ENCODE results near the gene FOLR2. TPM values are rescaled to one million over a fixed set of nuclear protein-coding genes. Genes with fewer than 3 reads are reported as not detected.

FOLR2 gene
- total RNA-seq, 3 donors from 2014 or later (not counting 1 experiment from before 2014, with no cell fraction given): not detected

DNA sequence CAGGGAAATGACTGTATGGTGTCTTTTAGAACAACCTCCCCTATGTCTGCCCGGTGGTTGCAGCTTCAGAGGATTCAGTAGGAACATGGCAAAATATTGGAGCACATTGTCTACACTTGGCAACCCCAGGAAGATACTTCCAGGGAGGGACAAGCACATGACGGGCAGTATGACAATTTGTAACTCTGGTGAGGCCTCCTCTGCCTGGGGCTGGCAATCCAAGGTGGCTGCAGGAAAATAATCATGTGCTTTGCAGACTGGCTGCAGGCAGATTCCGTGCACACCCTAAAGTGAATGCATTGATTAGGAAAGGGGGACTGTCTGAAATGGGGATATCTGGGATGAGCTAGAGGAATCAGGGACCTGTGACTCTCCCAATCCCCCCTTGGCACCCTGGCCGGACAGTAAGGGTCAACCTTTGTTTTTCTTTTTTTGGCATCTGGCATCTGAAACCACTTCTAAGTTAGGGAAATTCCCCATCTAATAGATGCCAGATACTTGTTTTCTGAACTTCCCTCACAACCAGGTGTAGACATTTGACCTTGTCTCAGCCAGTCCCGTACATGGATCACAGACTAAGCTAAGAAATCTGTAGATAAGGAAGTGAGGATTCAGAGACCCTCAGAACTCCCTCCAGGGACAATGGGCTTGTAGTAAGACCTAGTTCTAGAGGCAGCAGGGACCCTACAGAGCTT lies 37.9 kb downstream of the FOLR2 start:
- Histone ChIP-seq H3K27ac (ENCODE audit: low read length) (no peak overlapping the region), H3K27me3 (ENCODE audit: control insufficient read depth, insufficient read depth, low read length) (no peaks in the 10 kb centered on the region), H3K4me1 (ENCODE audit: control insufficient read depth, insufficient read depth, low read length) (no peaks in the 10 kb centered on the region), H3K36me3 (ENCODE audit: control insufficient read depth, insufficient read depth, low read length) (no peaks in the 10 kb centered on the region), H3K4me3 (ENCODE audit: low read length) (no peak overlapping the region), H3K9me3 (ENCODE audit: control insufficient read depth, insufficient read depth, low read length) (no peaks in the 10 kb centered on the region)
- DNase-seq (no peak), ATAC-seq (no peak)
- Mint-ChIP-seq H3K36me3 (no peaks in the 10 kb centered on the region), H3K4me3 (no peak overlapping the region), H3K4me1 (no peaks in the 10 kb centered on the region), H3K9me3 (no peaks in the 10 kb centered on the region), H3K27ac (no peak overlapping the region), H3K27me3 (ENCODE audit: low read depth in 2 of 2) (peaks cover 5 to 8% of the 10 kb centered on the region in 2 donors)
- TF ChIP-seq, protein P1, sequence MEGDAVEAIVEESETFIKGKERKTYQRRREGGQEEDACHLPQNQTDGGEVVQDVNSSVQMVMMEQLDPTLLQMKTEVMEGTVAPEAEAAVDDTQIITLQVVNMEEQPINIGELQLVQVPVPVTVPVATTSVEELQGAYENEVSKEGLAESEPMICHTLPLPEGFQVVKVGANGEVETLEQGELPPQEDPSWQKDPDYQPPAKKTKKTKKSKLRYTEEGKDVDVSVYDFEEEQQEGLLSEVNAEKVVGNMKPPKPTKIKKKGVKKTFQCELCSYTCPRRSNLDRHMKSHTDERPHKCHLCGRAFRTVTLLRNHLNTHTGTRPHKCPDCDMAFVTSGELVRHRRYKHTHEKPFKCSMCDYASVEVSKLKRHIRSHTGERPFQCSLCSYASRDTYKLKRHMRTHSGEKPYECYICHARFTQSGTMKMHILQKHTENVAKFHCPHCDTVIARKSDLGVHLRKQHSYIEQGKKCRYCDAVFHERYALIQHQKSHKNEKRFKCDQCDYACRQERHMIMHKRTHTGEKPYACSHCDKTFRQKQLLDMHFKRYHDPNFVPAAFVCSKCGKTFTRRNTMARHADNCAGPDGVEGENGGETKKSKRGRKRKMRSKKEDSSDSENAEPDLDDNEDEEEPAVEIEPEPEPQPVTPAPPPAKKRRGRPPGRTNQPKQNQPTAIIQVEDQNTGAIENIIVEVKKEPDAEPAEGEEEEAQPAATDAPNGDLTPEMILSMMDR (IDR thresholded peaks at IDR 0.05): no peak
- intact Hi-C loops (cut with micrococcal nuclease): no loop called here
- WGBS (ENCODE audit: insufficient coverage): 76% methylated on average over 5 of the region's 5 CpGs

DNA sequence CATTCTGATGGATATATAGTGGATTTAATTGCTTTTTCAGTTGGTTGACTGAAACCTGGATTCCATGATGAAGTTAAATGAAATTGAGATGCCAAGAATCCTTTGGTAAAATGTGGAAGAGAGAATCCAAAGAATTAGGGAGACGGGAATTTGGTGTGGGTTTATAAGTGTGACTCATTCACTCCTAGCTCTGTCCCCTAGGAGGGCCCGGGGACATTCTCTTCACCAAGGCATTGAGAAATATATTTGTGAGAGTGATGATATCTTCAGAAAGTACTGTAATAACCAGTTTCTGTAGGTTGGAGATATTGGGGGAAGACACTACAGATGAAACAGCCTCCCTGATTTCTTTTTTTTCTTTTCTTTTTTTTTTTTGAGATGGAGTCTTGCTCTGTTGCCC lies 41.0 kb downstream of the FOLR2 start:
- Histone ChIP-seq H3K27me3 (ENCODE audit: control insufficient read depth, insufficient read depth, low read length) (no peaks in the 10 kb centered on the region), H3K4me1 (ENCODE audit: control insufficient read depth, insufficient read depth, low read length) (no peaks in the 10 kb centered on the region), H3K36me3 (ENCODE audit: control insufficient read depth, insufficient read depth, low read length) (no peaks in the 10 kb centered on the region), H3K9me3 (ENCODE audit: control insufficient read depth, insufficient read depth, low read length) (no peaks in the 10 kb centered on the region), H3K27ac (ENCODE audit: low read length) (no peak overlapping the region), H3K4me3 (ENCODE audit: low read length) (no peak overlapping the region)
- H3K9me3 Mint-ChIP-seq: no peaks in the 10 kb centered on the region
- no peak overlapping the region for H3K4me3 Mint-ChIP-seq
- 93% methylated on average over 2 of the region's 2 CpGs for WGBS (ENCODE audit: insufficient coverage)
- intact Hi-C loops (cut with micrococcal nuclease): no loop called here
- no peaks in the 10 kb centered on the region for H3K36me3 Mint-ChIP-seq
- ATAC-seq (no peak), DNase-seq (no peak)
- peaks cover 4 to 6% of the 10 kb centered on the region in 2 donors for H3K27me3 Mint-ChIP-seq (ENCODE audit: low read depth in 2 of 2)
- H3K27ac Mint-ChIP-seq: no peak overlapping the region
- TF ChIP-seq, protein P1 (IDR thresholded peaks at IDR 0.05): no peak
- no peaks in the 10 kb centered on the region for H3K4me1 Mint-ChIP-seq

DNA sequence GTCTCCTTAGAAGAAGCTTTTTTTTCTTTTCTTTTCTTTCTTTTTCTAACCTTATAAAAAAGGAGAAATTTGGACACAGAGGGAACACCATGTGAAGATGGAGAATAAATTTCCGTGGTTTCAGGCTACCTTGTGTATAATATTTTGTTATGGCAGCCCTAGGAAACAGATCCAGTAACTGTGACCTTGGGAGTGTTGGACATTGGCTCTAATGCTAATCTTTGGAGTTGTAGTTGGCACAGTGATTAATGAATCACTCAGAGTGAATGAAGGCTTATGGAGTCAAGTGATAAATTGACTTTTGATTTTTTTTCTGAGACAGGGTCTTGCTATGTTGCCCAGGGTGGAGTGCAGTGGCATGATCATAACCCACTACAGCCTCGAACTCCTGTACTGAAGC lies 42.9 kb downstream of the FOLR2 start:
- DNase-seq: no peak
- TF ChIP-seq, protein P1 (IDR thresholded peaks at IDR 0.05): no peak
- Histone ChIP-seq H3K4me1 (ENCODE audit: control insufficient read depth, insufficient read depth, low read length) (no peaks in the 10 kb centered on the region), H3K9me3 (ENCODE audit: control insufficient read depth, insufficient read depth, low read length) (no peaks in the 10 kb centered on the region), H3K27me3 (ENCODE audit: control insufficient read depth, insufficient read depth, low read length) (no peaks in the 10 kb centered on the region), H3K4me3 (ENCODE audit: low read length) (no peak overlapping the region), H3K27ac (ENCODE audit: low read length) (no peak overlapping the region), H3K36me3 (ENCODE audit: control insufficient read depth, insufficient read depth, low read length) (no peaks in the 10 kb centered on the region)
- H3K4me3 Mint-ChIP-seq: no peak overlapping the region
- no peak overlapping the region for H3K27ac Mint-ChIP-seq
- intact Hi-C loops (cut with micrococcal nuclease): no loop called here
- H3K36me3 Mint-ChIP-seq: no peaks in the 10 kb centered on the region
- no peak for ATAC-seq
- H3K4me1 Mint-ChIP-seq: no peaks in the 10 kb centered on the region
- H3K9me3 Mint-ChIP-seq: no peaks in the 10 kb centered on the region
- peaks cover 12 to 14% of the 10 kb centered on the region in 2 donors for H3K27me3 Mint-ChIP-seq (ENCODE audit: low read depth in 2 of 2)
- WGBS (ENCODE audit: insufficient coverage): 76% methylated on average over 2 of the region's 2 CpGs

DNA sequence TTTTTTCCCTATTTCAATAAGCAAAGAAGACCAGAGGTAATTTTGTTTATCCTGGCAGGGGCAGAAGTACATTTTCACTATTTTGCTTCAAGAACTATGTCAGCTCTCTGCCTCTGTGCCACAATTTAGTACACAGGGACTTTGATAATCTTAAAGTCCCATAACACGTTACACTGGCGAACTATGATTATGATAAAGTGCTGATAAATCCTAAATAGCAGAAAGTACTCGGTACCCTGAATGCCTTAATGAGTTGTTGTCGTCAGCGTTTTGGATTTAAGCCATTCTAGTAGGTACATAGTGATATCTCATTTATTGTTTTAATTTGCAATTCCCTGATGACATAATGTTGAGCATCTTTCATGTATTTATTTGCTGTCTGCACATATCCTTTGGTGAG lies 44.0 kb downstream of the FOLR2 start:
- 90% methylated on average over 5 of the region's 5 CpGs for WGBS (ENCODE audit: insufficient coverage)
- Mint-ChIP-seq H3K4me1 (no peaks in the 10 kb centered on the region), H3K36me3 (no peaks in the 10 kb centered on the region), H3K27ac (no peak overlapping the region), H3K9me3 (no peaks in the 10 kb centered on the region), H3K4me3 (no peak overlapping the region), H3K27me3 (ENCODE audit: low read depth in 2 of 2) (peaks cover 11 to 14% of the 10 kb centered on the region in 2 donors)
- TF ChIP-seq, protein P1 (IDR thresholded peaks at IDR 0.05): no peak
- DNase-seq: no peak
- no peak for ATAC-seq
- H3K36me3 ChIP-seq (ENCODE audit: control insufficient read depth, insufficient read depth, low read length): no peaks in the 10 kb centered on the region
- intact Hi-C loops (cut with micrococcal nuclease): no loop called here
- no peaks in the 10 kb centered on the region for H3K27me3 ChIP-seq (ENCODE audit: control insufficient read depth, insufficient read depth, low read length)
- no peak overlapping the region for H3K4me3 ChIP-seq (ENCODE audit: low read length)
- no peaks in the 10 kb centered on the region for H3K4me1 ChIP-seq (ENCODE audit: control insufficient read depth, insufficient read depth, low read length)
- no peaks in the 10 kb centered on the region for H3K9me3 ChIP-seq (ENCODE audit: control insufficient read depth, insufficient read depth, low read length)
- no peak overlapping the region for H3K27ac ChIP-seq (ENCODE audit: low read length)
